ENCODE data around the gene SLC17A9. TPM values are rescaled to one million over a fixed set of nuclear protein-coding genes. Genes with fewer than 3 reads are reported as not detected.
A peak's percentile ranks its signal among the peaks of the same experiment; 100 is the strongest.

The SLC17A9 gene
- total RNA-seq, 4 donors from 2014 or later: 1.6 to 10.7 (median 2.5) TPM

DNA sequence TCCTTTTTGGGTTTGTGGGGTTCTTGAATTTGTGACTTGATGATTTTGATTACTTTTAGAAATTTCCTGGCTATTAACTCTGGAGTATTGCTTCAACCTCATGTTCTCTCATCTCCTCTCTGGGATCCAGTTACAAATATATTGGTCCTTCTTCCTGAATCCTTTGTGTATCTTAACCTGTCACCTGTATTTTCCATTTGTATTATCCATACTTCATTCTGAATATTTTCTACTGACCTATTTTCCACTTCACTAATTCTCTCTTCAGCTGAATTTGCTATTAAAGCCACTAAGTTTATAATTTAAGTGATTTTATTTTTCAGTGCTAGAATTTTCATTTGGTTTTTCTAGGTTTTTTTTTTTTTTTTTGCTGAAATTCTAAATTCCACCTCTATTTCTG is 60.7 kb downstream of the SLC17A9 start:
- no peak for ATAC-seq (ENCODE audit: low FRiP score)
- no peak for DNase-seq (ENCODE audit: low spot score)
- TF ChIP-seq, protein P1, sequence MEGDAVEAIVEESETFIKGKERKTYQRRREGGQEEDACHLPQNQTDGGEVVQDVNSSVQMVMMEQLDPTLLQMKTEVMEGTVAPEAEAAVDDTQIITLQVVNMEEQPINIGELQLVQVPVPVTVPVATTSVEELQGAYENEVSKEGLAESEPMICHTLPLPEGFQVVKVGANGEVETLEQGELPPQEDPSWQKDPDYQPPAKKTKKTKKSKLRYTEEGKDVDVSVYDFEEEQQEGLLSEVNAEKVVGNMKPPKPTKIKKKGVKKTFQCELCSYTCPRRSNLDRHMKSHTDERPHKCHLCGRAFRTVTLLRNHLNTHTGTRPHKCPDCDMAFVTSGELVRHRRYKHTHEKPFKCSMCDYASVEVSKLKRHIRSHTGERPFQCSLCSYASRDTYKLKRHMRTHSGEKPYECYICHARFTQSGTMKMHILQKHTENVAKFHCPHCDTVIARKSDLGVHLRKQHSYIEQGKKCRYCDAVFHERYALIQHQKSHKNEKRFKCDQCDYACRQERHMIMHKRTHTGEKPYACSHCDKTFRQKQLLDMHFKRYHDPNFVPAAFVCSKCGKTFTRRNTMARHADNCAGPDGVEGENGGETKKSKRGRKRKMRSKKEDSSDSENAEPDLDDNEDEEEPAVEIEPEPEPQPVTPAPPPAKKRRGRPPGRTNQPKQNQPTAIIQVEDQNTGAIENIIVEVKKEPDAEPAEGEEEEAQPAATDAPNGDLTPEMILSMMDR (IDR thresholded peaks at IDR 0.05): no peak

DNA sequence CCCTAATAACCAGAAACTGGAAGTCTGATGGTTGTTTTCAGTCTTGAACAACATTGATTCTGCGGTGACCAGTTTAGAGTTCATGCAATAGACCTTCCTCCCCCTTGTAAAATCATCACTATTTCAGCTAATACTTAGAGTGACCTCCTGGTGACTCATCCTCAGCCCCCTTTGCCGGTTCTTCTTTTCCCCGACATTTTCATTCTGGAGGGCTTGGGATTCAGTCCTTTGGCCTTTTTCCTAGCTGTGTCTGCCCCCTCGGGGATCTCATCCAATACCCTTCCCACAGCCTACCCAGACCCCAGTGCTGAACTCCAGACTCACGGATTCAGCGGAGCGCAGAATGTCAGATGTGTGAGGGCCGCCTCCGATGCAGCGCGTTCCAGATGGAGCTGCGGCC is 61.8 kb downstream of the SLC17A9 start:
- TF ChIP-seq, protein P1 (IDR thresholded peaks at IDR 0.05): no peak
- ATAC-seq (ENCODE audit: low FRiP score): peak; percentile 6
- no peak for DNase-seq (ENCODE audit: low spot score)

DNA sequence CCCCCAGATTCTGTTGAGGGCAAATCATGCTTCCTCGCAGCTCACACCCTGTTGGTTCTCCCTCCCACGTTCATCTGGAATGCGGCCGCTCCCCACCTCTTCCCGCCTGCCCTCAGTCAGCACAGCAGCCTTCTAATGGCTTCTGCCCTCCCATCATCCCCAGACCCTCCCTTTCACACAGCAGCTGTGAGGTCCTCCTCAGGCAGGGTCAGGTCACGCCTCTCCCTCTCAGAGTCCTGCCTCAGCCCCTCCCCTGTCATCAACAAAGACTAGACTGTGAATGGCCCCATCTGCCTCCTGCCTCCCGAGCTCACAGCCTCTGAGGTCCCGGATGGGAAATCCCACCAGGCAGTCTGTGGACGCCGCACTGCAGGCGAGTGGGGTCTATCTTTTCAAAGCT is 62.2 kb downstream of the SLC17A9 start:
- DNase-seq (ENCODE audit: low spot score) (no peak), ATAC-seq (ENCODE audit: low FRiP score) (peak; percentile 55)

DNA sequence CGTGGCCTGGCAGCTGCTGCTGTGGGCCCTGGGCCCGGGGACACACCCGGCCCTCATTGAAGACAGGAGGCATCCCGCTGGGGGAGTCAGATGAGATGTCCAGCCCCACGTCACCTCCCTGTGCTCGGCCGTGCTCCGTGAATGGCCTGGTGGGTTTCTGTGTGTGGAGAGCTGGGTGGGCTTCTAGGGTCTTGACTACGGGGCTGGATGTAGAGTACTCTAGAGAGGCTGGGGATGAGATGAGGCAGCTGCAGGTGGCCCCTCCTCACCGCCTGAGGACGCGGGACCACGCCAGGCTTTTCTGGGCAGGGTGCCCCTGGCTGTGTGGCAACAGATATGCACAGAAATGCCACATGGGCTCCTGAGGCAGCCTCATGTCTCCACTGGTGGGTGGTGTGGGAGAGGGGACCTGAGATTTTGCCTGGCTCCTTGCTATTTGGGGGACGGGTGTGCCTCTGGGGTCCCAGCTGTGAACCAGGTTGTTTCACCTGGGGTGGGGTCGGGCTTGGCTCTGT is 62.7 kb downstream of the SLC17A9 start:
- ATAC-seq (ENCODE audit: low FRiP score): no peak
- TF ChIP-seq, protein P1 (IDR thresholded peaks at IDR 0.05): no peak

More for the DNA sequence above, 62.2 kb downstream of the SLC17A9 start:
- TF ChIP-seq, protein P1 (IDR thresholded peaks at IDR 0.05): no peak

DNA sequence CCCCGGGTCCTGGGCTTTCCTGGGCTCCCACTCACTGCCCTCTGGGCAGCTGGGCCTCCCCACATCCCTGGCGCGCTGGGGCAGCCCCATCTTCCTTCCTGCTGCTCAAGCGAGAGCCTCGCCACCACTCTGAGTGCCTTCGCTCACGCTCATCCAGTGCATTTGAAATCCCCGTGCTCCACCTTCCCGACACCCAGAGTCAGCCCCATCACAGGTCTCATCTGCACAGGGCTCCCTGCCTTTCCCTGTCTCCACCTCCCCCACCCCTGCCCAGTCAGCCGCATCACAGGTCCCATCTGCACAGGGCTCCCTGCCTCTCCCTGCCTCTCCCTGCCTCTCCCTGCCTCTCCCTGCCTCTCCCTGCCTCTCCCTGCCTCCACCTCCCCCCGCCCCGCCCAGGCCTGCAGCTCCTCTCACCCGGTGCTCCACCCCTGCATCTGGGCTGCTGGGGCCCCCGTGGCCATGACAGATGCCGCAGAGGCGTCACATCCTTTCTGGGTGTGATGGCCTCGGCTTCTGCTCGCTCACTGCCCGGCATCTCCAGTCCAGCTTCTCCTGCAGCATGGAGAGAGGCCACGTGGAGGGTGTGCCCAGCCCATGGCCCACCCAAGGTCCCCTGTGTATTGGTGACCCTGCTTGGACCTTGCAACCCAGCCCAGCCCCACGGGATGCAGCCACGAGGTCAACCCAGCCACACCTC is 63.3 kb downstream of the SLC17A9 start:
- no peak for ATAC-seq (ENCODE audit: low FRiP score)
- TF ChIP-seq, protein P1 (IDR thresholded peaks at IDR 0.05): no peak

More for the DNA sequence above, 62.7 kb downstream of the SLC17A9 start:
- DNase-seq (ENCODE audit: low spot score): no peak

DNA sequence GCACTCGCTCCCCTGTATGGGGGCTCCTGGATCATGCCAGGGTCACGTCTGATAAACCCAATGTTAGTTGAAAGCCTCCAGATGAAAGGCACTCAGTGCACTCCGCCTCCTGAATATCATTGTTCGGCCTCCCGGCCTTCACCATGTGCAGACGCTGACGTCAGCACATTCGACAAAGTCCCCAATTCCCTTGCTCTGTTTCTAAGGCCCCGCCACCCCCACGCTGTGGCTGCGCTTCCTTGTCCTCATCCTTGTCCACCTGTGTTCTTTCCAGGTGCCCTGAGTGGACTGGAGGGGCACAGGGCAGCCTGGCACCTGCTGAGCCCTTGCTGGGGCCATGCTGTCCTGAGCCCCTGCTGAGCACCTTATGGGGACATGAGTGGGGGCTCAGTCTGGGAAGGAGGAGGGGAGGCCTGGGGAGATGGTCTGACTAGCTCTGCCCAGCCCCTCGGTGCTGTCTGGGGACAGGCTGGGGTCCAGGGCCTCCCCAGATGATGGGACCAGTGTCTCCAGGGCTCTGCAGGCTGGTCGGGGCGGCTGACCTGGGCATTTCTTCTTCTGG is 64.1 kb downstream of the SLC17A9 start:
- no peak for DNase-seq (ENCODE audit: low spot score)
- ATAC-seq (ENCODE audit: low FRiP score): no peak
- TF ChIP-seq, protein P1 (IDR thresholded peaks at IDR 0.05): no peak

More for the DNA sequence above, 63.3 kb downstream of the SLC17A9 start:
- no peak for DNase-seq (ENCODE audit: low spot score)

Data from omental fat pad (tissue), 4 donors.